NCI-H2196 (cell line): ENCODE measurements around the gene EID2.
A peak's percentile ranks its signal among the peaks of the same experiment; 100 is the strongest.

Experiments
- DNase-seq: peaks from one replicate; lab custom pipeline; 2025; ENCODE audit not compliant: unreplicated experiment; lab: John Stamatoyannopoulos, UW

The EID2 gene

GRCh38 chr19:39539518-39540332 lies at the start of gene EID2:
TSS of gene EID2 (minus strand) at chr19:39540161. CDS start at chr19:39540079, 82 bp downstream.
- peak; percentile 95 for DNase-seq

GRCh38 chr19:39588066-39588465 lies 48.1 kb upstream of the EID2 start:
- DNase-seq, result no peak

DNA sequence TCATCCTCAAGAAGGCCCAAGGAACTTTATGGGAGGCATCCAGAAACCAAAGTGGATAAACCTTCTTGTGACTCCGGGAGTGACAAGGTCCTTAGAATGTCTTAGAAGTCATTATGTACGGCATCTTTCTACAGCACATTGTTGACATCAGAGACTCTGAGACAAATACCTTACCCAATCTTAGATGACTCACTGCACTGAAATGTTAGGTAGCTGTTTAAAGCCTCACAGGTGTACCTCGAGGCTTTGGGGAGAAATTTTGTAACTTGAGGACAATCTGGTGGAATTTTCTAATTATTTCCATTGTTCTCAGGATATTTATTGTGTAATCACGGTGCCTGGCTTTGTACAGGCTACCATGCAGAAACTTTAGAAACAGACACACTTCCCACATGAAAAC lies 47.5 kb upstream of the EID2 start:
- no peak for DNase-seq

GRCh38 chr19:39582891-39583625 lies 43.1 kb upstream of the EID2 start:
- no peak for DNase-seq

- no peak for DNase-seq
Measured at GRCh38 chr19:39582442-39582841, 42.5 kb upstream of the EID2 start.

- no peak for DNase-seq
Measured at GRCh38 chr19:39568604-39569003, 28.6 kb upstream of the EID2 start.

DNA sequence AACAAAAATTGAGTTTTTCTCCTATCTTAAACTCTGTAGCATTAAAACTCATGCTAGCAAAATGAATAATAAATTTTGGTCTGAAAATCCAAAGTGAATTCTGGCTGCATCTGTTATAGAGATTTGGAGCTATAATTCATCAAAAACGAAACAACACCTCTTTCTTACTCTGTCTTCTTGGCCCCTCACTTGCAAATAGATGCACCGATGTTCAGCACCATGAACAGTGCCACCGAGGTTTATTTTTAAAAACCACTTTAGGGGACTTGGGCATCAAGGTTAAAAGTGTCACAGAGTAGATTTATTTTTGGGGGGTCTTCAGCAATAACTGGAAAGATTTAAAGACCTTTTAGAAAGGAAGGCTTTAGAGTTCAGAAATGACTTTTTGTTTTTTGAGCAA lies 26.1 kb upstream of the EID2 start:
- no peak for DNase-seq

- DNase-seq, result peak; percentile 45
Measured at GRCh38 chr19:39563408-39563807, 23.4 kb upstream of the EID2 start.

- peak; percentile 33 for DNase-seq
Measured at GRCh38 chr19:39558624-39559117, 18.7 kb upstream of the EID2 start.

DNA sequence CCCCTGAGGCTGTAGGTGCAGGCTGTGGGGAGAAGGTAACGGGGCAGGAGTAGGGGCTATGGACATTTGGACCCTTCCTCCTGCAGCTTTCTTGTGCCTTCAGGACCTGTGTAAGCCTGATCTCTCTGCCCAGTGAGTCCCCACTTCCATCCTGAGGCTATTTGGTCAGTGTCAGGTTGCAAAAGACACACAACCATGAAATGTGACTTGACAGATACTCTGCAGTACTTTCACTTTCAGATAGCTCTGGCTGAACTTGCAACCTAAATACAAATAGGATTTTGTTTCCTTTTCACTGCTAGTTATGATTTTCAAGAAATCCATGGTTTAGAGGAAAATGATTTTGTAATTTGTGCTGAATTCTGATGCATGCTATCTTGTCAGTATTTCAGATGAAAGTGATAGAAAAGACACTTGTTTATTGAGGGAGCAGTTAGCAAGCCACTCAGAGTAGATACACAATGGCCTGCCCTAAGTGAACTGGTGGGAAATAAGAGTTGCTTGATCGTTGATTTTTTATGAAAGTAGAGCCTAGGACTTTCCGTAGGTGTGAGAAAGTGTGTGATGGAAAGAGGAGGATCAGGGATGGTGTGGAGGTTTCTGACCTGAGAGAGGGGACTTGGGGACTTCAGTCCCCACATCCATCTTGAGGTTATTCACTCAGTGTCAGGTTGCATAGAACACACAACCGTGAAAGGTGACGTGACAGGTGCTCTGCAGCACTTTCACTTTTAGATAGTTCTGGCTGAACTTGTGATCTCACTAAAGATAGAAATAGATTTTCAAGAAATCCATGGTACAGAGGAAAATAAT lies 18.1 kb upstream of the EID2 start:
- DNase-seq, result peak; percentile 67

GRCh38 chr19:39555883-39556282 lies 15.9 kb upstream of the EID2 start:
- no peak for DNase-seq

GRCh38 chr19:39554701-39555311 lies 14.8 kb upstream of the EID2 start:
- DNase-seq, result no peak

DNA sequence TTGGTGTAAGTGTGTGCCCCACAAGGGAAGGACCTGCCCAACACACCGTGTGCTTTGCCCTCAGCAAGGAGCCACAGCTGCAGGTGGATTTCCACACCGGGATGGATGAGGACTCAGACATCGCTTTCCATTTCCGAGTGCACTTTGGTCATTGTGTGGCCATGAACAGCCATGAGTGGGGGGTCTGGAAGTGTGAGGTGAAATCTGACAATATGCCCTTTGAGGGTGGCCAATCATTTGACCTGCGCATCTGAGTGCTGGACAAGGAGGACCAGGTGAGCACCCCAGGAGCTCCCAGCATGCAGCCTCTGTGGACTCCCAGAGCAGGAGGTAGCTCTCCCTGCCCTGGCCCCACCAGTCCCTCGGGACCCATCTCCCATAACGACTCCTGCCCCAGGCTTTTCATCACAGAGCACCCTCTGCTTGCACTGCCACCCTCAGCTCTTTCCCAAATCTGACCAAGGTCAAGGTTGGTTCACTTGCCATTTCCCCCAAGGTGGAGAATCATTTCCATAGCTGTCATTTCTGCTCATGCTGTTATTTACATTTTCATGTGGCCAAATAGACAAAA lies 13.2 kb upstream of the EID2 start:
- DNase-seq, result no peak

GRCh38 chr19:39550197-39550596 lies 10.2 kb upstream of the EID2 start:
- DNase-seq, result no peak

DNA sequence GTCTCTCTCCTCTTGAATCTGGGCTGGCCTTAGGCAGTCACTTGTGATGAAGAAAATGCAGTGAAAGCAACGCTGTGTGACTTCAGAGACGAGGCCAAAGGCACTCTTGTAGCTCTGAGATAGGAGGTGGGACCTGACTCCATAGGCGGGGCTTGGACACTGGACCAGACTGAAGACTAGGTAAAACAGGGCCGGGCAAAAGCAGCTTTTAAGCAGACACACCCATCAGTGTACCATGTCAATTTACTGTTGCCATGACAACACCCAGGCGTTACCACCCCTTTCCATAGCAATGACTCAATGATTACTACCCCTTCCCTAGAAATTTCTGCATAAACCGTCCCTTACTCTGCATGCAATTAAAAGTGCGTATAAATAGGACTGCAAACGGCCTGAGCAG lies 6.6 kb upstream of the EID2 start:
- DNase-seq, result no peak

DNA sequence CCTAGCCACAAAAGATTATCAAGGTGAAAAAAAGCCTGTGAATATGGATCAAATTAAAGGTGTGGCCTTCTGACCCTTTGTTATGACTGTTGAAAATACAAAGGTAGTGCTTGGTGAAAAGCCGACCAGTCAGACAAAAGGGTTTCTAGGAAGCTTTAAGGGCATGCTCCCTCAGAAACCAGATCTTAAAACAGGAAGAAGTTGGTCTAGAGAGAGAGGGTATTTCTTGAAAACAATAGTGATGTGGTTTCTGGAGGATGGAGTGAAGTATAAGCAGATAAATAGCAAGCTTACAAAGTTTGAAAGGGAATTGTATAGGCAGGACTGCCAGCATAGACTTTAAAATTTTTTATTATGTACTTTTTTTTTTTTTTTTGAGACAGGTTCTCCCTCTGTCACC lies 5.0 kb upstream of the EID2 start:
- DNase-seq, result no peak

DNA sequence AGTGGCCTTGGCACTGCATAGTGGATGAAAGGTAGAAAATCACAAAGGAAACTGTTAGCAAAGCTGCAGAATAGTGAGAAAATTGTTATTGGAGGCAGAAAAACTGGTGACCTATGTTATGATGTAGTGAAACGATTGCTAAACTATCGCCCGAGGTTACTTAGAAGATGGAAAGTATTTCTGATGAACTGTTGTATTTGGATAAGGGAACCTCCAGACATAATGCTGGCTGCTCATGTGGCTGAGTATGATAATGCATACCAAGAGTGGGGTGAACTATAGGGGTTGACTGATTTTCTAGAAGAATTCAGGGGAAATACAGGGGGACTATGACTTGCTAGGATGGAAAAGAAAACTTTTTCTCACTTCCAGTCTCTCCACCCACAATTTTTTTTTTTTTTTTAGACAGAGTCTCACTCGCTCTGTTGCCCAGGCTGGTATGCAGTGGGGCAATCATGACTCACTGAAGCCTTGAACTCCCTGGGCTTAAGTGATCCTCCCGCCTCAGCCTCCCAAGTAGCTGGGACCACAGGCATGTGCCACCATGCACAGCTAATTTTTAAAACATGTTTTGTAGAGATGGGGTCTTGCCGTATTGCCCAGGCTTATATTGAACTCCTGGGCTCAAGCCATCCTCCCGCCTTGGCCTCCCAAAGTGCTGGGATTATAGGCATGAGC lies 4.4 kb upstream of the EID2 start:
- no peak for DNase-seq

DNA sequence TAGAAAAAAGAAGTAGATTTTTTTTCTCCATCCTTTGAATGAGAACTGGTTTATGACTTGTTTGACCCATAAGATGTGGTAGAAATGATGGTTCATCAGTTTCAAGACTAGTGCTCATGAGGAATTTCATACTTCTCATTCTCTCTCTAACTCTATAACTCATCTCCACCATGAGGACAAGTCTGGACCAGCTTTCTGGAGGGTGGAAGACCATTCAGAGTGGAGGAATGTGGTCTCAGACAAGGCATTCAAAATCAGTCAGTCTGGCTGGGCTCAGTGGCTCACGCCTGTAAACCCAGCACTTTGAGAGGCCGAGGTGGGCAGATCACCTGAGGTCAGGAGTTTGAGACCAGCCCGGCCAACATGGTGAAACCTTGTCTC lies 3.5 kb upstream of the EID2 start:
- DNase-seq, result no peak

GRCh38 chr19:39542206-39542605 lies 2.2 kb upstream of the EID2 start:
- DNase-seq, result no peak

- no peak for DNase-seq
Measured at GRCh38 chr19:39540333-39540673, 342 bp upstream of the EID2 start.
